ENCODE results near the gene KIAA1671. TPM values are rescaled to one million over a fixed set of nuclear protein-coding genes. Genes with fewer than 3 reads are reported as not detected.

KIAA1671 gene
- total RNA-seq, 1 donor from 2014 or later = 8.3 TPM

- H3K27ac Mint-ChIP-seq (ENCODE audit: unreplicated experiment) = no peak overlapping the region
- no peak for TF ChIP-seq CTCF (IDR thresholded peaks at IDR 0.05)
Observed at GRCh38 chr22:25136953-25137576, 184.5 kb downstream of the KIAA1671 start.

GRCh38 chr22:25137577-25138525 is 185.3 kb downstream of the KIAA1671 start:
- peaks cover 22% of the 10 kb centered on the region for H3K4me1 Mint-ChIP-seq (ENCODE audit: unreplicated experiment)
- H3K9me3 Mint-ChIP-seq (ENCODE audit: unreplicated experiment) = no peaks in the 10 kb centered on the region
- no peak for TF ChIP-seq CTCF (IDR thresholded peaks at IDR 0.05)
- H3K36me3 Mint-ChIP-seq (ENCODE audit: unreplicated experiment) = no peaks in the 10 kb centered on the region
- H3K4me3 Mint-ChIP-seq (ENCODE audit: unreplicated experiment) = no peak overlapping the region
- peaks cover 9% of the 10 kb centered on the region for H3K27me3 Mint-ChIP-seq (ENCODE audit: unreplicated experiment)
- no peak for DNase-seq (ENCODE audit: extremely low spot score, unreplicated experiment)
- no peak overlapping the region for H3K27ac Mint-ChIP-seq (ENCODE audit: unreplicated experiment)

More at GRCh38 chr22:25136953-25137576, 184.5 kb downstream of the KIAA1671 start:
- Mint-ChIP-seq H3K9me3 (ENCODE audit: unreplicated experiment) (no peaks in the 10 kb centered on the region), H3K4me3 (ENCODE audit: unreplicated experiment) (no peak overlapping the region), H3K27me3 (ENCODE audit: unreplicated experiment) (peaks cover 9% of the 10 kb centered on the region), H3K4me1 (ENCODE audit: unreplicated experiment) (peaks cover 22% of the 10 kb centered on the region), H3K36me3 (ENCODE audit: unreplicated experiment) (no peaks in the 10 kb centered on the region)
- no peak for DNase-seq (ENCODE audit: extremely low spot score, unreplicated experiment)

- no peak for TF ChIP-seq CTCF (IDR thresholded peaks at IDR 0.05)
- no peaks in the 10 kb centered on the region for H3K9me3 Mint-ChIP-seq (ENCODE audit: unreplicated experiment)
- H3K27me3 Mint-ChIP-seq (ENCODE audit: unreplicated experiment) = peaks cover 9% of the 10 kb centered on the region
- DNase-seq (ENCODE audit: extremely low spot score, unreplicated experiment) = no peak
- H3K27ac Mint-ChIP-seq (ENCODE audit: unreplicated experiment) = no peak overlapping the region
- H3K4me1 Mint-ChIP-seq (ENCODE audit: unreplicated experiment) = peaks cover 15% of the 10 kb centered on the region
- H3K4me3 Mint-ChIP-seq (ENCODE audit: unreplicated experiment) = no peak overlapping the region
- no peaks in the 10 kb centered on the region for H3K36me3 Mint-ChIP-seq (ENCODE audit: unreplicated experiment)
Observed at GRCh38 chr22:25139062-25139461, 186.5 kb downstream of the KIAA1671 start.

GRCh38 chr22:25142102-25142501 is 189.6 kb downstream of the KIAA1671 start:
- Mint-ChIP-seq H3K4me1 (ENCODE audit: unreplicated experiment) (peaks cover 2% of the 10 kb centered on the region), H3K9me3 (ENCODE audit: unreplicated experiment) (no peaks in the 10 kb centered on the region), H3K27me3 (ENCODE audit: unreplicated experiment) (peaks cover 1% of the 10 kb centered on the region), H3K36me3 (ENCODE audit: unreplicated experiment) (no peaks in the 10 kb centered on the region), H3K4me3 (ENCODE audit: unreplicated experiment) (no peak overlapping the region), H3K27ac (ENCODE audit: unreplicated experiment) (no peak overlapping the region)
- TF ChIP-seq CTCF (IDR thresholded peaks at IDR 0.05) = no peak
- DNase-seq (ENCODE audit: extremely low spot score, unreplicated experiment) = no peak
